Measurements from ENCODE around the gene EPHA10.
A peak's percentile ranks its signal among the peaks of the same experiment; 100 is the strongest.
"Not testable (repeated sequence)": the region's sequence is repeated elsewhere in the genome, so short reads cannot be mapped to it uniquely, and the experiment has no call there.

EPHA10 gene

GRCh38 chr1:37771440-37771839 is 6.5 kb upstream of the EPHA10 start:
- not testable (repeated sequence) for DNase-seq (ENCODE audit: low read depth in 1 of 2, low spot score in 1 of 2)

GRCh38 chr1:37767488-37767887 is 2.6 kb upstream of the EPHA10 start:
- DNase-seq (ENCODE audit: low read depth in 1 of 2, low spot score in 1 of 2), result no peak

GRCh38 chr1:37765916-37766664 is 1.2 kb upstream of the EPHA10 start:
- no peak for DNase-seq (ENCODE audit: low read depth in 1 of 2, low spot score in 1 of 2)

- peak in 1 of 2 donors; percentile 27 for DNase-seq (ENCODE audit: low read depth in 1 of 2, low spot score in 1 of 2)
These were observed 500 bp downstream of the EPHA10 start for GRCh38 chr1:37764414-37764825.

- DNase-seq (ENCODE audit: low read depth in 1 of 2, low spot score in 1 of 2), result no peak
These were observed 1.0 kb downstream of the EPHA10 start for GRCh38 chr1:37763791-37764413.

GRCh38 chr1:37762516-37762915 is 2.4 kb downstream of the EPHA10 start:
- no peak for DNase-seq (ENCODE audit: low read depth in 1 of 2, low spot score in 1 of 2)

- DNase-seq (ENCODE audit: low read depth in 1 of 2, low spot score in 1 of 2), result no peak
These were observed 3.4 kb downstream of the EPHA10 start for GRCh38 chr1:37761416-37762095.

GRCh38 chr1:37759451-37759850 is 5.5 kb downstream of the EPHA10 start:
- no peak for DNase-seq (ENCODE audit: low read depth in 1 of 2, low spot score in 1 of 2)

- no peak for DNase-seq (ENCODE audit: low read depth in 1 of 2, low spot score in 1 of 2)
These were observed 8.9 kb downstream of the EPHA10 start for GRCh38 chr1:37755951-37756560.

- no peak for DNase-seq (ENCODE audit: low read depth in 1 of 2, low spot score in 1 of 2)
These were observed 9.6 kb downstream of the EPHA10 start for GRCh38 chr1:37755290-37755689.

GRCh38 chr1:37753473-37754321 is 11.2 kb downstream of the EPHA10 start:
- DNase-seq (ENCODE audit: low read depth in 1 of 2, low spot score in 1 of 2), result no peak

- no peak for DNase-seq (ENCODE audit: low read depth in 1 of 2, low spot score in 1 of 2)
These were observed 12.1 kb downstream of the EPHA10 start for GRCh38 chr1:37752583-37753471.

- no peak for DNase-seq (ENCODE audit: low read depth in 1 of 2, low spot score in 1 of 2)
These were observed 12.7 kb downstream of the EPHA10 start for GRCh38 chr1:37752213-37752582.

- DNase-seq (ENCODE audit: low read depth in 1 of 2, low spot score in 1 of 2), result no peak
These were observed 16.4 kb downstream of the EPHA10 start for GRCh38 chr1:37748565-37748964.

- DNase-seq (ENCODE audit: low read depth in 1 of 2, low spot score in 1 of 2), result no peak
These were observed 18.1 kb downstream of the EPHA10 start for GRCh38 chr1:37746806-37747205.

- DNase-seq (ENCODE audit: low read depth in 1 of 2, low spot score in 1 of 2), result no peak
These were observed 23.3 kb downstream of the EPHA10 start for GRCh38 chr1:37741662-37742061.

- DNase-seq (ENCODE audit: low read depth in 1 of 2, low spot score in 1 of 2), result no peak
These were observed 23.8 kb downstream of the EPHA10 start for GRCh38 chr1:37741130-37741529.

- no peak for DNase-seq (ENCODE audit: low read depth in 1 of 2, low spot score in 1 of 2)
These were observed 25.7 kb downstream of the EPHA10 start for GRCh38 chr1:37739222-37739621.

GRCh38 chr1:37738619-37739018 is 26.3 kb downstream of the EPHA10 start:
- not testable (repeated sequence) for DNase-seq (ENCODE audit: low read depth in 1 of 2, low spot score in 1 of 2)

GRCh38 chr1:37737975-37738374 is 26.9 kb downstream of the EPHA10 start:
- DNase-seq (ENCODE audit: low read depth in 1 of 2, low spot score in 1 of 2), result not testable (repeated sequence)

Data from stimulated activated CD4-positive, alpha-beta T cell treated with anti-CD3 and anti-CD28 coated beads, Interleukin-15, amount 100 ng/mL, for 1 hour (primary cell).